Psoas muscle (tissue), 8 donors: ENCODE data around the gene CASZ1. TPM values are rescaled to one million over a fixed set of nuclear protein-coding genes. Genes with fewer than 3 reads are reported as not detected.

Experiments
- ATAC-seq, 4 donors: fragments of 200-7000 bp; cut with Tn5 transposase; one replicate each; pipeline ENCODE4 v1.9.1; 2020; ENCODE audit warnings: moderate library complexity in 3 of 4, mild to moderate bottlenecking in 2 of 4
- DNase-seq, 2 donors: peaks; one replicate each; pipeline ENCODE4 v3.0.0-alpha.2; 2020
- H3K27ac ChIP-seq: fragments of 200-600 bp; one replicate; pipeline ENCODE4 v1.8.0; 2022
- H3K27me3 ChIP-seq, 3 donors: fragments of 200-600 bp in 1 of 3; one replicate each; pipeline versions ENCODE4 v1.6.1 to v1.8.0; 2013 to 2022; ENCODE audit warnings: low read length in 2 of 3, mild to moderate bottlenecking in 2 of 3, moderate library complexity in 1 of 3; ENCODE audit not compliant: insufficient read depth in 3 of 3
- H3K36me3 ChIP-seq, 2 donors: fragments of 200-600 bp in 1 of 2; one replicate each; pipeline versions ENCODE4 v1.6.1 to v1.8.0; 2013 to 2022; ENCODE audit warnings: low read depth in 1 of 2, mild to moderate bottlenecking in 1 of 2, moderate library complexity in 1 of 2; ENCODE audit not compliant: insufficient read depth in 1 of 2
- H3K4me1 ChIP-seq: fragments of 200-600 bp; one replicate; pipeline ENCODE4 v1.8.0; 2022
- H3K4me3 ChIP-seq: fragments of 200-600 bp; one replicate; pipeline ENCODE4 v1.8.0; 2022; ENCODE audit warnings: mild to moderate bottlenecking
- H3K9me3 ChIP-seq: fragments of 200-600 bp; one replicate; pipeline ENCODE4 v1.8.0; 2022
- CTCF ChIP-seq: fragments of 200-600 bp; IDR thresholded peaks from one replicate; pipeline ENCODE4 v1.8.0; 2022; ENCODE audit warnings: antibody characterized with exemption
- WGBS, 3 donors: extraction: QIAGEN DNeasy Blood & Tissue Kit; methylation state at CpG; one replicate each; pipeline versions ENCODE4 v1.1.6 to v1.1.7; 2013; 5-methylcytosine and 5-hydroxymethylcytosine counted together
- intact Hi-C, 2 donors: fragments of 100-400 bp; cut with DNase I; formaldehyde crosslinking; loops; one replicate each; pipeline versions ENCODE4 v1.11.0 to v1.14.2; 2022
- polyA plus RNA-seq, 3 donors: library from polyadenylated mRNA; stranded (reverse); fragments of 200-250 nt; gene quantifications; one replicate each; pipeline ENCODE4 v1.2.3, GENCODE V29; 2013
- total RNA-seq, 4 donors: library from RNA; stranded (reverse); fragmentation: NEBNext Ultra II Directional in 2 of 4; extraction: Animal tissue kit (Norgen Biotek cat#: 25700) in 2 of 4; gene quantifications; one replicate each; pipeline versions ENCODE4 v1.2.1 to v1.2.4, GENCODE V29; 2021 to 2023
- donor health status: healthy with polysubstance abuse.
- donor health status: DM: no; HTN: no; CAD: no; lungs with moderate emphysema.
- donor health status: Bipolar disorder and iron deficiency.
- donor health status: healthy.
- donor health status: DM: yes; HTN: yes; CAD: no.
- donor health status: DM: no; HTN: no; CAD: no.
- donor health status: DM: no; HTN: no; CAD: no.
- donor health status: DM: yes; HTN: yes; CAD: no.

CASZ1 gene
- total and polyA plus RNA-seq, 7 donors, result 2.6 to 83.3 (median 53.1) TPM

- peak overlapping the region; percentile 99 for H3K27ac ChIP-seq
Measured at GRCh38 chr1:10789047-10789791, 7.2 kb downstream of the CASZ1 start.

GRCh38 chr1:10788592-10789006 is 7.8 kb downstream of the CASZ1 start:
- no peak overlapping the region for H3K4me3 ChIP-seq
- no peaks in the 10 kb centered on the region for H3K27me3 ChIP-seq
- peak; percentile 89 to 93 (median 92) for ATAC-seq
- peak; percentile 52 for TF ChIP-seq CTCF
- H3K9me3 ChIP-seq, result no peaks in the 10 kb centered on the region
- DNase-seq, result peak; percentile 77 to 94
- intact Hi-C loops, result loop anchor here (2.0 to 5.0 kb wide), 6 partner anchors 36 to 276 kb away; no protein-coding TSS in a partner anchor
- peaks cover 59% of the 10 kb centered on the region for H3K4me1 ChIP-seq
- no peaks in the 10 kb centered on the region for H3K36me3 ChIP-seq
- peak overlapping the region; percentile 99 for H3K27ac ChIP-seq
- WGBS, 3 donors, result 0 to 6% (median 4%) methylated on average over 7 to 11 of the region's 11 CpGs

More at GRCh38 chr1:10789047-10789791, 7.2 kb downstream of the CASZ1 start:
- Histone ChIP-seq H3K4me3 (no peak overlapping the region), H3K9me3 (no peaks in the 10 kb centered on the region), H3K4me1 (peaks cover 59% of the 10 kb centered on the region), H3K27me3 (no peaks in the 10 kb centered on the region), H3K36me3 (no peaks in the 10 kb centered on the region)
- intact Hi-C loops, result loop anchor here (2.0 to 5.0 kb wide), 6 partner anchors 37 to 277 kb away; no protein-coding TSS in a partner anchor
- TF ChIP-seq CTCF, result no peak
- ATAC-seq (no peak), DNase-seq (no peak)
- WGBS, 3 donors, result 56 to 66% (median 63%) methylated on average over 7 to 8 of the region's 8 CpGs

GRCh38 chr1:10787286-10787685 is 9.2 kb downstream of the CASZ1 start:
- H3K4me3 ChIP-seq, result no peak overlapping the region
- H3K4me1 ChIP-seq, result peaks cover 62% of the 10 kb centered on the region
- no peak for TF ChIP-seq CTCF
- 53 to 68% (median 63%) methylated on average over 21 of the region's 21 CpGs for WGBS, 3 donors
- no peaks in the 10 kb centered on the region for H3K27me3 ChIP-seq
- H3K36me3 ChIP-seq, result no peaks in the 10 kb centered on the region
- H3K9me3 ChIP-seq, result no peaks in the 10 kb centered on the region
- DNase-seq (no peak), ATAC-seq (no peak)
- H3K27ac ChIP-seq, result peak overlapping the region; percentile 26
- intact Hi-C loops, result loop anchor here (5.0 kb wide), 5 partner anchors 35 to 275 kb away; no protein-coding TSS in a partner anchor

- Histone ChIP-seq H3K4me1 (peaks cover 74% of the 10 kb centered on the region), H3K36me3 (no peaks in the 10 kb centered on the region), H3K27ac (peak overlapping the region; percentile 46), H3K9me3 (no peaks in the 10 kb centered on the region), H3K27me3 (no peaks in the 10 kb centered on the region), H3K4me3 (no peak overlapping the region)
- intact Hi-C loops, result loop anchor here (5.0 kb wide), 5 partner anchors 34 to 274 kb away; no protein-coding TSS in a partner anchor
- no peak for ATAC-seq
- 46 to 82% (median 56%) methylated on average over 30 of the region's 30 CpGs for WGBS, 3 donors
- TF ChIP-seq CTCF, result no peak
- DNase-seq, result no peak
Measured at GRCh38 chr1:10785728-10786638, 10.5 kb downstream of the CASZ1 start.
